SKM-1 treated with dmso at 0.1 percent for 144 hours (cell line): ENCODE measurements around the gene UBE2M.
"Not testable (repeated sequence)": the region's sequence is repeated elsewhere in the genome, so short reads cannot be mapped to it uniquely, and the experiment has no call there.

Experiments used
- DNase-seq: peaks from one replicate; lab custom pipeline; 2025; ENCODE audit not compliant: unreplicated experiment; lab: John Stamatoyannopoulos, UW

UBE2M gene

GRCh38 chr19:58558066-58558622, at the start of gene UBE2M:
Gene UBE2M (minus strand): TSS chr19:58558611. CDS start chr19:58558381, 230 bp downstream.
- no peak for DNase-seq

DNA sequence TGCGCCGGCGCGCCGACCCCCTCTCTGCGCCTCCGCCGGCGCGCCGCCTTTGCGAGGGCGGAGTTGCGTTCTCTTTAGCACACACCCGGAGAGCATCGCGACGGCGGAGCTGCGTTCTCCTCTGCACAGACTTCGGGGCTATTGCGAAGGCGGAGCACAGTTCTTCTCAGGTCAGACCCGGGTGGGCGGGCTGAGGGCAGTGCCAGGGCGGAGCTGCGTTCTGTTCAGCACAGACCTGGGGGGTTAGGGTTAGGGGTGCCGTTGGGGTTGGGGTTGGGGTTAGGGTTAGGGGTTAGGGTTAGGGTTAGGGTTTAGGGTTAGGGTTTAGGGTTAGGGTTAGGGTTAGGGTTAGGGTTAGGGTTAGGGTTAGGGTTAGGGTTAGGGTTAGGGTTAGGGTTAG, 48.8 kb upstream of the UBE2M start:
- DNase-seq: not testable (repeated sequence)

DNA sequence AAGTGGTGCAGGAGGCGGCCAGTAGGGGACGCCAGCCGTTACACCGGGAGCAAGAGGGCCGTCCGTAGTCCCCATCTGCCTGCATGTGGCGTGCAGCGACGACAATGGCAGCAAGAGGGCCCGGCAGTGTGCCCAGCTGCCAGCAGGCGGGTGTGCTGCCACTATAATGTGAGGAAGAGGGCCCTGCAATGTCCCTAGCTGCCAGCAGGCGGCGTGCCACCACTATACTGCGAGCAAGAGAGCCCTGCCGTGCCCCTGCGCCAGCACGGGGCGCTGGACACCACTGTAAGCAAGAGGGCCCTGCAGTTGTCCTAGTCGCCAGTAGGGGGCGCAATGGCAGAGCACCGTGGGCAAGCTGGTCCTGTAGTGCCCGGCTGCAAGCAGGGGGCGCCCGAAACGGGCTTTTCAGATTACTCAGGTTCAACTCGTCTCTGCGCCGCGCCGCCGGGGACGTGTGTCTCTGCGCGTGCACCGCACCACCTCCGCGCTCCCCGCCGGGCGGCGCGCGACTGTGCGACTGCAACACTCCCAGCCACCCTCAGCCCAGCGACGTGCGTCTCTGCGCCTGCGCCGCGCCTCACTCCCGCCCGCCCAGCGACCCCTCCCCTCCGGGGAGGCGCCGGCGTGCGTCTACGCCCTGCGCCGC, 48.0 kb upstream of the UBE2M start:
- not testable (repeated sequence) for DNase-seq

DNA sequence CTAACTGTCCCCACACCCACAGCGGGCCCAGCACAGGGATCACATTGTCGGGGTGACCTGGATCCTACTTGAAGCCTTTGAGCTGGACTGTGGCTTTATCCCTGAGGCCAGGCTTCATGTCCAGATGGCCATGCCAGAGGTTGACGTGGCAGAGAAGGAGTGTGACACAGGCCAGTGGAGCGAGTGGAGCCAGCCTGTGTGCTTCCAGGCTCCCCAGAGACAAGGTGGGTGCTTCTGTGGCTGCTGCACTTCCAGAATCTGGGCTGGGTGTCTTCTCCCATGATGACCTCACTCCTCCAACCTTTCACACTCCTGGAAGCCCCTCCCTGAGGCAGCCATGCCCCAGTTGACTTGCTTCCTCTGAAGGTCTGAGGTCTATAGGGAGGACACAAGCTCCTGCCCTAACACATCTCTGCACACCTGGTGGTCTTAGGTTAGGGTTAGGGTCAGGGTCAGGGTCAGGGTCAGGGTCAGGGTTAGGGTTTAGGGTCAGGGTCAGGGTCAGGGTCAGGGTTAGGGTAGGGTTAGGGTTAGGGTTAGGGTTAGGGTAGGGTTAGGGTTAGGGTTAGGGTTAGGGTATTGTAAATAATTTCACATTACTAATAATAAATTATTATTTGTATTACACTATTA, 27.8 kb upstream of the UBE2M start:
- no peak for DNase-seq

DNA sequence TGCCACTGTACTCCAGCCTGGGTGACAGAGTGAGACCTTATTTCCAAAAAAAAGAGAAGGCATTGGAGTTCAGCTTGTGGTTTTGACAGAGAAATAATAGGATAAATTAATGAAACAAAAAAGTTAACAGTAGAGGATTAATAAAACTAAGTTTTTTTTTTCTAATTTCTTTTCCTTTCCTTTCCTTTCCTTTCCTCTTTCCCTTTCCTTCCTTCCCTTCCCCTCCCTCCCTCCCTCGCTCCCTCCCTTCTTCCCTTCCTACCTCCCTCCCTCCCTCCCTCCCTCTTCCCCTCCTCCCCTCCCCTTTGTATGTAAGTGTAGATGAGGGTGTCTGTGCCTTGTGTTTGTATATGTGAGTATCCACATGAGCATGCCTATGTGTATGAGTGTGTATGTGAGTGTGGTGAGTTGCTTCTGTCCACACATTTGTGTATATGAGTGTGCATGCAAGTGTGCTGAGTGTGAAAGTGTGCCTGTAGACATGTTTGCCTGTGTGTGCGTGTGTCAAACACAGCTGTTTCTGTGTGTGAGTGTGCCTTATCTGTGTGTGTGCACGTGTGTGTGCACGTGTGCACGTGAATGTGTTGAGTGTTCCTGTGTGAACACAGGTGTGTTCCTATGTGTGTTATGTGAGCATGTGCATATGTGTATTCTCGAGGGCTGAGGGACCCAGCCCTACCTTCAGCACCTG, 27.2 kb upstream of the UBE2M start:
- DNase-seq: no peak

DNA sequence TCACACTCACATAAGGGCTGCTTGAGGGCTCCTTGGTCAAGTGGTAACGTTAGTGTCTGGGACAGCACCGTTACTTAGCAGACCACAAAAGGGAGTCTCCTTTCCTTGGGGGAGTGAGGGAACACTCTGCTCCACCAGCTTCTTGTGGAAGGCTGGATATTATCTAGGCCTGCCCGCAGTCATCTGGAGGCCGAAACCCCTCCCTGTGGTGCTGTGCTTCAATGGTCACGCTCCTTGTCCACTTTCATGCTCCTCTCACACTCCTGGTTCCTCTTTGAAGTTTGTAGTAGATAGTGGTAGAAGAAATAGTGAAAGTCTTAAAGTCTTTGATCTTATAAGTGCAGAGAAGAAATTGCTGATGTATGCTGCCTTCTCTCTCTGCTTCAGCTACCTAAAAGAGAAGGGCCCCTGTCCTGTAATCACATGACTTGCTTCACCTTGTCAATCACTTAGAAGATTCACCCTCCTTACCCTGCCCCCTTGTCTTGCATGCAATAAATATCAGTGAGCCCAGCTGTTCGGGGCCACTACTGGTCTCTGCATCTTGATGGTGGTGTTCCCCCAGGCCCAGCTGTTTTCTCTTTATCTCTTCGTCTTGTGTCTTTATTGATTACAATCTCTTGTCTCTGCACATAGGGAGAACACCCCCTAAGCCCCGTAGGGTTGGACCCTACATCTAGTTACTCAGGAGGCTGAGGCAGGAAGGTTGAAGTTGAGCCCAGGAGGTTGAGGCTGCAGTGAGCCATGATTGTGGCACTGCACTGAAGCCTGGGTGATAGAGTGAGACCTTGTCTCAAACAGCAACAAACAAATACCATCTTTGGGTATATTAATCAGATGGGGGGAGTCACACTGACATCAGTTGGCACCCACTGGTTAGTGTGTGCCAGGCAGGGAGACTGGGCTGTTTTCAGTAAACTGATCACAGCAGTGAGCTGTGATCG, 26.4 kb upstream of the UBE2M start:
- no peak for DNase-seq

DNA sequence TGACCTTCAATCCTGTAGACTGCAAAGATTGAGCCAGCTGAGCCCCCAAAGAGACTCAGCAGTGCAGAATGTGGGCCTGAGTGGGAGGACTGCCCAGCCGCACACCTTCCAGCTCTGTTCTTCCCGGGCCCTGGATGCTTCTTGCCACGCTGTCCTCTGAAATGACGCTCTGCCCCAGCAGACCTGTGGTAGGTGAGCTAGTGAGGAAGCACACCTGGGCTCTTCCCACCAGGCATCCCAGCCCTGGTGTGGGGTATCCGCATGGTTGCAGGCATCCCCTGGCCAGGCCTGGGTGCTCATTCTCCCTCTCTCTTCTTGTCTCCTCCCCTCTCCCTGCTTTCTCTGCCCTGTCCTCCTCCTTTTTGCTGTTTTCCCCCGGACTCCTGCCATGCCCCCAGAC, 24.6 kb upstream of the UBE2M start:
- DNase-seq: no peak

- no peak for DNase-seq
Measured at GRCh38 chr19:58581227-58582141, 23.1 kb upstream of the UBE2M start.

DNA sequence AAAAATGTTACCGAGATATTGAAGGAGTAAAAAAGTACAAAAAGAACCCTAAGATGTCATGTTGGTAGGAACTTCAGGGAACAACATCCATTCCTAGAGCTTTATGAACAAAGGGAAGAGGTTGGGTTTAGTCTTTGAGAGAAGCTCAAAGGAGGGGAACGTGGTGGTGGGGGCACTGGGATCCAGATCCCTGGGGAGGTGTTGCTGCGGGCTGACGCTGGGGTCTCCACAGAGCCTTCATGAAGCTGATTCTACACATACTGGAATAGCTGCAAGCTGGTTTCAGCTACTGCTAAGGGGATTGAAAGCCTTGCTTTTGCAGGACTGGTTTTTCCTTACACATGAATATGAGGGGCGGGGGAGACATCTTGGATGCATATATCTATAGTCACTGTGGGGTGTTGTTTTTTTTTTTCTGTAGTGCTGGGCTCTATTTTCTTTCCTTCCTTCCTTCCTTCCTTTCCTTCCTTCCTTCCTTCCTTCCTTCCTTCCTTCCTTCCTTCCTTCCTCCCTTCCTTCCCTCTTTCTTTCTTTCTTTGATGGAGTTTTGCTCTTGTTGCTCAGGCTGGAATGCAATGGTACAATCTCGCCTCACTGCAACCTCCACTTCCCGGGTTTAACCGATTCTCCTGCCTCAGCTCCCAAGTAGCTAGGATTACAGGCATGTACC, 21.2 kb upstream of the UBE2M start:
- DNase-seq: no peak

DNA sequence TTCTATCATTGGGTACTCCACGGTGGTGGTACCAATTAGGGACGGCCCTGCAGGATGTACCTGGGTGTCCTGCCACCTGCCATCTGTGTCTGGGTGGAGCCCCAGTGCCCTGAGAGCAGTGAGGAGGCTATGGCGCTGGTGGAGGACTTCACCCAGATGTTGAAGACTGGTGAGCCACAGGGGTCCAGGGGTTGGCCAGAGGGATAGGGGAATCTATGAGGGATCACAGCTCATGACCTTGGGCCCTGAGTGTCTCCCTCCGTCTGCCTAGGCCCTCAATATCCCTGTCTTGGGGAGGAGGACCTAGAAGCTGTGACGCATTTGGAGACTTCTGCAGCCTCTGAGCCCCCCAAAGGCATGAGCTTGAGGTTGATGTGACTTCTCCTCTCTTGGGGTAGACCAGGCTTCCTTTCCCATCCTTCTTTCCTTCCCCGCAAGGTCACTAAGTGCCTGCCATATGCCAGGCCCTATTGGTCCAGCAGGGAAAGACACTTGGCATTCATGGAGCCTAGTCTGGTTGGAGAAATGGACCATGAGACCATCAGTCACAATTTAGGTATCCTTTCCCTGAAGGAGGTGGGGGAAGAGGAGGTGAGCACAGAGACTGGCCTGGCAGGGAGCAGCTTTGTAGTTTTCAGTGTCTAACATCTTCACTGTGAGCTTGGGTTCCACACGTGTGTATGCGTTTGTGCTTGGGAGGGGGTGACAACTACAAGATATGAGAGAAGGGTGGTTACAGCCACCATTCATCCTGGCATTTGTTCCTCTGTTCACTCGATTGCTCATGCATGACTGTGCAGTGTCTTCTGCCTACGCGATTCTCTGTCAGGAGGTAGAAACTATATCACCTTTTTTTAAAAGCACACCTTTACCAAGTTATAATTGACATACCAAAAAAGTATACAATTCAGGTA, 19.9 kb upstream of the UBE2M start:
- DNase-seq: no peak

- not testable (repeated sequence) for DNase-seq
Measured at GRCh38 chr19:58577581-58577980, 19.2 kb upstream of the UBE2M start.

DNA sequence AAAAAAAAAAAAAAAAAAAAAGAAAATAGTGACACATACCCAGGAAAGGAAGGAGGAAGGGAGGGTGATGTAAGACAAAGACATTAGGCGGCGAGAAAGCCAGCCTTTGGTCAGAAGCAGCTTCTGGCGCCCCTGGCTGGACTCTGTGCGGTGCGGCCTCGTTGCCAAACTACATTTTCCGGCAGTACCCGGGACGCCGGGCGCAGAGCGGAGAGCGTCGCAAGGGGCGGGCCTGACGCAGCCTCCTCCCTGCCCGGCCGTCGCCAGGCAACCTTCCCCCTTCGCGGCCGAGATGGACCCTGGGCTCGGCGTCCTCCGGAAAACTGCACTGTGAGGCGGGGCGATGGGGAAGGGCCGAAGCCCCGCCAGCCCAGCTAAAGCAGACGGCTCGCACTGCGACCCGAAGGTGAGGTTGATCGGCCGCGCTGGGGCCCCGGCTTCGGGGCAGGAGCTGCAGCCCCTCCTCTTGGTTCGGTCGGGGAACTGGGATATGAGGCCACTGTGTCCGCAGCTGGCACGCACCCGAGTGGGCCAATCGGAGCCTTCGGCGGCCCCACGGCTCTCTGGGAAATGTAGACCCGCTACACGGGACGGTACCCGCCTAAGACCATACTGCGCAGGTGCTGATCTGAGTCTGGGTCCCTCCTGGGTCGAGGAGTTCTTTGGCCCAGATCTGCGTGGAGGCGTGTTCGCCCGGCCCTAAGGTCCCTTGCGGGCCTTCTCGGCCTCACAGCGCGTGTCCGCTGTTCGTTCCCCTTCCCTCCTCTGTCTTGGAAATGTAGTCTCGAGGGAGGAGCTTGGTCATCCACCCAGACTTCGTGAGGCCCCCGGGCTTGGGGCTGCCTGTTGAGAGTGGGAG, 17.0 kb upstream of the UBE2M start:
- no peak for DNase-seq

DNA sequence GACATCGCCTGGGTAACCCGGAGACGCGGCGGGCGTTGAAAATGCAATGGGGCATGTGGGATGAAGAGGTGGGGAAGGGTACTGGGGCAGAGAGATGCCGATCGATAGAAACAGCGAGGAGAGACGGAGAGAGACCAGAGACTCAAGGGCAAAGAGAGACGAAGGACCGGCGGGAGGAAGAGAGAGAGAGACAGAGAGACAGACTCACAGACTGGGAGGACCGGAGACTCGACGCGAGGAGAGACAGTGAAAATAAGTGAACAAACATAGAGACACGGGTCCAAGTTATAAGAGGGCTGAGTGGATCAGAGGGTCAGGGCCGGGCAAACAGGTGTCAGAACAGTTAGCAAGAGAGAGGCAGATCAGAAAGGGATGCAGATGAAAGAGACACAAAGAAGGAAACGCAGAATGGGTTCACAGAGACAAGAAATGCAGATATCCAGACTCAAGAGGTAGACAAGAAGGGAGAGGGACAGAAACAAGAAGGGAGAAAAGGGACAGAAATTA, 15.3 kb upstream of the UBE2M start:
- no peak for DNase-seq

GRCh38 chr19:58572818-58573657, 14.6 kb upstream of the UBE2M start, which contains the start of gene MZF1:
Gene MZF1 (minus strand): TSS chr19:58573335. CDS start chr19:58571389, 1,946 bp downstream.
- DNase-seq: no peak

- DNase-seq: no peak
Measured at GRCh38 chr19:58572026-58572817, 13.8 kb upstream of the UBE2M start.
